A673 (cell line): ENCODE data around the gene TTYH3. TPM values are rescaled to one million over a fixed set of nuclear protein-coding genes. Genes with fewer than 3 reads are reported as not detected.
A peak's percentile ranks its signal among the peaks of the same experiment; 100 is the strongest.

Experiments
- BruUV-seq: library from RNA; stranded (reverse); fragments of 400-500 nt; replicated peaks from 2 replicates; lab custom pipeline; 2021; lab: Mats Ljungman, UMichigan
- CTCF ChIA-PET: fragments of 300-600 bp; sonication (Branson Sonifier 250); formaldehyde crosslinking; loops from one replicate; lab custom pipeline; 2022; ENCODE audit warnings: antibody characterized with exemption; lab: Charles Lee
- POLR2A ChIA-PET: fragments of 300-600 bp; sonication (Branson Sonifier 250); formaldehyde crosslinking; loops from one replicate; lab custom pipeline; 2022; ENCODE audit warnings: antibody characterized with exemption; ENCODE audit not compliant: low non-redundant PET; lab: Charles Lee
- DNase-seq: peaks from one replicate; pipeline ENCODE4 v3.0.0-alpha.2; 2015; ENCODE audit warnings: low spot score
- H3K27ac ChIP-seq: fragments of 200-600 bp; sonication (generic); 2 replicates; pipeline ENCODE4 v1.5.1; 2016; ENCODE audit warnings: mixed run types, low read depth, mild to moderate bottlenecking, mixed read lengths, antibody characterized with exemption, low read length; ENCODE audit not compliant: poor library complexity, severe bottlenecking
- H3K27me3 ChIP-seq: fragments of 200-600 bp; sonication (generic); replicated peaks from 2 replicates; pipeline ENCODE4 v1.6.1; 2017; ENCODE audit warnings: mixed run types, low read depth, mild to moderate bottlenecking, mixed read lengths, antibody characterized with exemption, low read length; ENCODE audit not compliant: insufficient read depth, poor library complexity
- H3K36me3 ChIP-seq: fragments of 200-600 bp; sonication (generic); 2 replicates; pipeline ENCODE4 v1.6.1; 2016; ENCODE audit warnings: mixed run types, mild to moderate bottlenecking, mixed read lengths, antibody characterized with exemption, low read length; ENCODE audit not compliant: insufficient read depth, poor library complexity, severe bottlenecking
- H3K4me1 ChIP-seq: fragments of 200-600 bp; sonication (generic); 2 replicates; pipeline ENCODE4 v1.6.1; 2017; ENCODE audit warnings: mixed run types, mild to moderate bottlenecking, mixed read lengths, antibody characterized with exemption, low read length; ENCODE audit not compliant: insufficient read depth, poor library complexity, severe bottlenecking
- H3K4me3 ChIP-seq: fragments of 200-600 bp; sonication (generic); 2 replicates; pipeline ENCODE4 v1.5.1; 2016; ENCODE audit warnings: low read depth, mixed run types, mild to moderate bottlenecking, mixed read lengths, low read length; ENCODE audit not compliant: poor library complexity, severe bottlenecking
- H3K9me3 ChIP-seq: fragments of 200-600 bp; sonication (generic); 2 replicates; pipeline ENCODE4 v1.6.1; 2016; ENCODE audit warnings: mixed run types, low read depth, mild to moderate bottlenecking, mixed read lengths, antibody characterized with exemption, low read length; ENCODE audit not compliant: poor library complexity, severe bottlenecking
- EZH2 ChIP-seq: fragments of 200-600 bp; sonication (generic); IDR thresholded peaks from 2 replicates; pipeline ENCODE4 v1.6.1; 2017; ENCODE audit warnings: borderline replicate concordance, low read depth, mild to moderate bottlenecking, mixed read lengths, antibody characterized with exemption, low read length; ENCODE audit not compliant: poor library complexity, severe bottlenecking
- intact Hi-C: fragments of 100-400 bp; cut with micrococcal nuclease; formaldehyde crosslinking; loops from one replicate; pipeline ENCODE4 v1.10.0; 2022; ENCODE audit not compliant: unreplicated experiment
- total RNA-seq: library from RNA; stranded (reverse); gene quantifications from 2 replicates; pipeline ENCODE4 v1.2.3, GENCODE V29; 2021
- TF ChIP-seq, protein P1 (sequence below): fragments of 300-800, 200-600 bp; sonication (generic); conservative IDR thresholded peaks from 2 replicates; pipeline ENCODE4 v1.5.1; 2017; ENCODE audit warnings: low read depth, mild to moderate bottlenecking, antibody characterized with exemption, low read length, moderate library complexity, mixed read lengths

The TTYH3 gene
- total RNA-seq, 1 experiment from 2014 or later: 248 TPM

DNA sequence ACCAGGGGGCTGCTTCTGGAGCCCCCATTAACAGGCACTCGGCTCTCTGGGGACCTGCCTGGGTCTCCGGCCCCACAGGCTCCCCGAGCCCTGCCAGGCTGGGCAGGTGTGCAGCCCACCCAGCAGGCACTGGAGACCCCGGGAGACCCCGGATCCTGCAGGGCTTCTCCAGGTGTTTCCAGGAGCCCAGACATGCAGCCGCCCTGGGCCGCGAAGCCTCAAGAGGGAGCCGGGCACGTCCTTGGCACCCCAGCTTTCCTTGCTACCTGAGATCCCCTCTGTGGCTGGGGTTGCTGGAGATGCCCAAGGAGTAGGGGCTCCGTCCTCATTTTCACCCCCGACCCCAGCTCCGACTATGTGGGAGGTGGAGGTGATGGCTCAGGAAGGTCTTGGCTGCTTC is 48.5 kb downstream of the TTYH3 start:
- no TSS peak for BruUV-seq
- Histone ChIP-seq H3K27ac (no peak overlapping the region), H3K9me3 (no peaks in the 10 kb centered on the region), H3K27me3 (no peaks in the 10 kb centered on the region), H3K4me1 (no peaks in the 10 kb centered on the region), H3K36me3 (no peaks in the 10 kb centered on the region), H3K4me3 (no peak overlapping the region)
- no peak for DNase-seq
- intact Hi-C loops: no loop called here
- CTCF ChIA-PET: interaction anchor here (0.6 to 1.9 kb wide), 4 partner anchors 9 to 239 kb away, joined by 3 to 15 read pairs (median 6); no protein-coding TSS in a partner anchor
- TF ChIP-seq, protein P1, sequence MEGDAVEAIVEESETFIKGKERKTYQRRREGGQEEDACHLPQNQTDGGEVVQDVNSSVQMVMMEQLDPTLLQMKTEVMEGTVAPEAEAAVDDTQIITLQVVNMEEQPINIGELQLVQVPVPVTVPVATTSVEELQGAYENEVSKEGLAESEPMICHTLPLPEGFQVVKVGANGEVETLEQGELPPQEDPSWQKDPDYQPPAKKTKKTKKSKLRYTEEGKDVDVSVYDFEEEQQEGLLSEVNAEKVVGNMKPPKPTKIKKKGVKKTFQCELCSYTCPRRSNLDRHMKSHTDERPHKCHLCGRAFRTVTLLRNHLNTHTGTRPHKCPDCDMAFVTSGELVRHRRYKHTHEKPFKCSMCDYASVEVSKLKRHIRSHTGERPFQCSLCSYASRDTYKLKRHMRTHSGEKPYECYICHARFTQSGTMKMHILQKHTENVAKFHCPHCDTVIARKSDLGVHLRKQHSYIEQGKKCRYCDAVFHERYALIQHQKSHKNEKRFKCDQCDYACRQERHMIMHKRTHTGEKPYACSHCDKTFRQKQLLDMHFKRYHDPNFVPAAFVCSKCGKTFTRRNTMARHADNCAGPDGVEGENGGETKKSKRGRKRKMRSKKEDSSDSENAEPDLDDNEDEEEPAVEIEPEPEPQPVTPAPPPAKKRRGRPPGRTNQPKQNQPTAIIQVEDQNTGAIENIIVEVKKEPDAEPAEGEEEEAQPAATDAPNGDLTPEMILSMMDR: no peak
- TF ChIP-seq EZH2: no peak
- POLR2A ChIA-PET: no interaction called here

DNA sequence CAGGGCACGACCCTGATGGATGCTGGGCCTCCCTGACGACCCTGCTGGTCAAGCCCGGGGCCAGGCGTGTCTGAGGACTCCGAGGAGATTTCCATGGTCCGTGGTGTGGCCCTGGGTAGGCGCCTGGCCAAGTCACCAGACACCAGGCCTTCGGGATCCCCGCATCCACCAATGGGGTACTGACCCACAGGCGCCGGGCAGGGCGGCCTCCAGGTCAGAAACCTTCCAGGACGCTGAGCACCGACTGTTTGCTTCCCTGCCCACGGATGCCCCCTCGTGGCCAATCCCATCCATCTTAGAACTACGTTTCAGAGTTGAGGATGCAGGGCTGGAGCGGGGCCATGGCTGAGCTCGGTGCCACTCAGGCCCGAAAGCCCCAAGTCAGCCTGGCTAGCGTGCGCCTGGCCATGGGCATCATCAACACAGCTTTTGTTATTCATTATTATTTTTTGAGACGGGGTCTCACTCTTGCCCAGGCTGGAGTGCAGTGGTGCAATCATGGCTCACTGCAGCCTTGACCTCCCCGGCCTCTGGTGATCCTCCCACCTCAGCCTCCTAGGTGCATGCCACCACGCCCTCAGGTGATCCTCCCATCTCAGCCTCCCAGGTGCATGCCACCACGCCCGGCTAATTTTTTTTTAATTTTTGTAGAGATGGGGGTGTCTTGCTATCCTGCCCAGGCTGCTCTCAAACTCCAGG is 49.2 kb downstream of the TTYH3 start:
- POLR2A ChIA-PET: no interaction called here

DNA sequence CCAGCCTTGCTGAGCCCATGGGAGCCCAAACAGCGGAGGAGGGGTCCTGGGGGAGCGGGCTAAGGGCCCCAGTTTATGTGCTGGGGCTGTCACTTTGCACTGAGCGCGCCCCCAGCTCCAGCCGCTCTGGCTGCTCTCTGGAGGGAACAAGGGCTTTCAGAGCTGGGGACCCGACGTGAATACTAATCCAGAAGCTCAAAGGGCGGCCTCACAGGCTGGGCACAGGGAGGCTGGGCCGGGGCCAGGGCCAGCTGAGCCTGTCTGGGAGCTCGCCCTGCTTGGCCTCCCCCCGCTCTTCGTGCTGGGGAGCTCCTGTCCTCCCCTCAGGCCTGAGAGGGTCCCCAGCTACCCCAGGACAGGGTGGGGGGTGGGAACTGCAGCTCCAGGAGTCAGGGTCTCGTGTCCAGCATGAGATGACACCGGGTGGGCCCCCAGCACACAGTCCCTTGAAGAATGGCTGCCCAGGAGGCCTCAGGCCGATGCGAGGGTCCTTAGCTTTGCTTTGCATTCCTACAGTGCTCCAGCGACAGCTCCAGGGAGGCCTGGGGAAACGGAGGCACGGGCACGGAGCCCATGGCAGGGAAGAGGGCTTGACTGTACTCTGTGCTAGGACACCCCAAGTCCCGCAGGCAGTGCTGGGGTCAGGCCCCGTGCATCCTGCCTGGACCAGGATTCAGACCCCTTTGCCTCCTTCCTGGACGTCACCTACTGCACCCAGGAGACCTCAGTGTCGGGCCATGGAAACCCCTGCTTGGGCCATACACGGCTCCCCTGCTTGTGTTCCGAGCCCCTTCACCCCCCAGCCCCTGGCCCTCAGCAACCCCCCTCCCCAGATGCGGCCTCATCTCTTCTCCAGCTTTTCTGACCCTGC is 50.4 kb downstream of the TTYH3 start:
- ChIA-PET POLR2A (no interaction called here), CTCF (interaction anchor here (1.9 kb wide), 1 partner anchor 11 kb away, joined by 9 read pairs; no protein-coding TSS in a partner anchor)
- Histone ChIP-seq H3K4me3 (no peak overlapping the region), H3K9me3 (no peaks in the 10 kb centered on the region), H3K27me3 (peaks cover 15% of the 10 kb centered on the region), H3K27ac (no peak overlapping the region), H3K36me3 (no peaks in the 10 kb centered on the region), H3K4me1 (no peaks in the 10 kb centered on the region)
- no peak for TF ChIP-seq EZH2
- TF ChIP-seq, protein P1: no peak
- DNase-seq: no peak
- no TSS peak for BruUV-seq
- intact Hi-C loops: loop anchor here (1.0 kb wide), 1 partner anchor 231 kb away; no protein-coding TSS in a partner anchor

More for the DNA sequence above, 49.2 kb downstream of the TTYH3 start:
- Histone ChIP-seq H3K36me3 (no peaks in the 10 kb centered on the region), H3K4me1 (no peaks in the 10 kb centered on the region), H3K4me3 (no peak overlapping the region), H3K27ac (no peak overlapping the region), H3K9me3 (no peaks in the 10 kb centered on the region), H3K27me3 (peaks cover 3% of the 10 kb centered on the region)
- CTCF ChIA-PET: interaction anchor here (1.7 to 1.9 kb wide), 2 partner anchors 10 to 230 kb away, joined by 9 to 15 read pairs; no protein-coding TSS in a partner anchor
- no peak for TF ChIP-seq EZH2
- TF ChIP-seq, protein P1: peak; percentile 75
- intact Hi-C loops: loop anchor here (1.0 kb wide), 1 partner anchor 230 kb away; no protein-coding TSS in a partner anchor
- no TSS peak for BruUV-seq
- DNase-seq: peak; percentile 72
